ENCODE data around the gene PTPN21. TPM values are rescaled to one million over a fixed set of nuclear protein-coding genes. Genes with fewer than 3 reads are reported as not detected.

Gene PTPN21
- total and polyA plus RNA-seq, 2 experiments from 2014 or later = 12.0 to 16.7 TPM

- TF ChIP-seq, protein P1, sequence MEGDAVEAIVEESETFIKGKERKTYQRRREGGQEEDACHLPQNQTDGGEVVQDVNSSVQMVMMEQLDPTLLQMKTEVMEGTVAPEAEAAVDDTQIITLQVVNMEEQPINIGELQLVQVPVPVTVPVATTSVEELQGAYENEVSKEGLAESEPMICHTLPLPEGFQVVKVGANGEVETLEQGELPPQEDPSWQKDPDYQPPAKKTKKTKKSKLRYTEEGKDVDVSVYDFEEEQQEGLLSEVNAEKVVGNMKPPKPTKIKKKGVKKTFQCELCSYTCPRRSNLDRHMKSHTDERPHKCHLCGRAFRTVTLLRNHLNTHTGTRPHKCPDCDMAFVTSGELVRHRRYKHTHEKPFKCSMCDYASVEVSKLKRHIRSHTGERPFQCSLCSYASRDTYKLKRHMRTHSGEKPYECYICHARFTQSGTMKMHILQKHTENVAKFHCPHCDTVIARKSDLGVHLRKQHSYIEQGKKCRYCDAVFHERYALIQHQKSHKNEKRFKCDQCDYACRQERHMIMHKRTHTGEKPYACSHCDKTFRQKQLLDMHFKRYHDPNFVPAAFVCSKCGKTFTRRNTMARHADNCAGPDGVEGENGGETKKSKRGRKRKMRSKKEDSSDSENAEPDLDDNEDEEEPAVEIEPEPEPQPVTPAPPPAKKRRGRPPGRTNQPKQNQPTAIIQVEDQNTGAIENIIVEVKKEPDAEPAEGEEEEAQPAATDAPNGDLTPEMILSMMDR (IDR thresholded peaks at IDR 0.05; ENCODE audit: low read depth, low read length) = no peak
- no peaks in the 10 kb centered on the region for H3K27me3 ChIP-seq
- peaks cover 8% of the 10 kb centered on the region for H3K4me1 ChIP-seq (ENCODE audit: low read depth)
- DNase-seq (ENCODE audit: low read depth in 1 of 2, low spot score in 1 of 2) = no peak
- H3K4me3 ChIP-seq = no peak overlapping the region
- H3K36me3 ChIP-seq = peaks cover 7% of the 10 kb centered on the region
- H3K27ac ChIP-seq = no peak overlapping the region
- H3K9me3 ChIP-seq (ENCODE audit: low read depth) = no peaks in the 10 kb centered on the region
Measured at GRCh38 chr14:88488081-88488480, 66.7 kb downstream of the PTPN21 start.

DNA sequence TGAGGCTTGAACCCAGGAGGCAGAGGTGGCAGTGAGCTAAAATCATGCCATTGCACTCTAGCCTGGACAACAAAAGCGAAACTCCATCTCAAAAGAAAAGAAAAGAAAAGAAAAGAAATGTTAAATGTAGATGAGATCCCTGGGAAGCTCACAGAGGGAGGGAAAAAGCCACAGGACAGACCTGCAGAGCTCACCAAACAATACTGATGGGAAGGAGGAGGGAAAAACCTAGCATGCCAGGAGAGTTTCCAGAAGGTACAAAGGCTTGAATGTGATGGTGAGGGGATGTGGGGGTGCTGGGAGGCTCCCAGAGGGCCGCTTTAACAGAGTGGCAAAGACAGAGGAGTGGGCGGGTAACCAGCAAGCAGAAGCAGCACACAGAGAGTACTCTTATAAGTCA lies 72.3 kb downstream of the PTPN21 start:
- Histone ChIP-seq H3K9me3 (ENCODE audit: low read depth) (no peaks in the 10 kb centered on the region), H3K4me1 (ENCODE audit: low read depth) (peaks cover 20% of the 10 kb centered on the region), H3K4me3 (no peak overlapping the region), H3K36me3 (peaks cover 13% of the 10 kb centered on the region), H3K27ac (peak overlapping the region; percentile 71), H3K27me3 (no peaks in the 10 kb centered on the region)
- TF ChIP-seq, protein P1 (IDR thresholded peaks at IDR 0.05; ENCODE audit: low read depth, low read length) = no peak
- no peak for DNase-seq (ENCODE audit: low read depth in 1 of 2, low spot score in 1 of 2)

GRCh38 chr14:88481794-88482193 lies 73.0 kb downstream of the PTPN21 start:
- Histone ChIP-seq H3K4me1 (ENCODE audit: low read depth) (peaks cover 20% of the 10 kb centered on the region), H3K9me3 (ENCODE audit: low read depth) (no peaks in the 10 kb centered on the region), H3K4me3 (no peak overlapping the region), H3K27me3 (no peaks in the 10 kb centered on the region), H3K27ac (peak overlapping the region; percentile 71), H3K36me3 (peaks cover 15% of the 10 kb centered on the region)
- DNase-seq (ENCODE audit: low read depth in 1 of 2, low spot score in 1 of 2) = peak in 1 of 2 donors; percentile 68
- TF ChIP-seq, protein P1 (IDR thresholded peaks at IDR 0.05; ENCODE audit: low read depth, low read length) = no peak

- Histone ChIP-seq H3K9me3 (ENCODE audit: low read depth) (no peaks in the 10 kb centered on the region), H3K27me3 (no peaks in the 10 kb centered on the region), H3K27ac (peak overlapping the region; percentile 71), H3K4me1 (ENCODE audit: low read depth) (peaks cover 20% of the 10 kb centered on the region), H3K4me3 (no peak overlapping the region), H3K36me3 (peaks cover 16% of the 10 kb centered on the region)
- TF ChIP-seq, protein P1 (IDR thresholded peaks at IDR 0.05; ENCODE audit: low read depth, low read length) = no peak
- DNase-seq (ENCODE audit: low read depth in 1 of 2, low spot score in 1 of 2) = no peak
Measured at GRCh38 chr14:88481059-88481458, 73.7 kb downstream of the PTPN21 start.

- Histone ChIP-seq H3K36me3 (peaks cover 13% of the 10 kb centered on the region), H3K27me3 (no peaks in the 10 kb centered on the region), H3K27ac (no peak overlapping the region), H3K4me3 (no peak overlapping the region), H3K9me3 (ENCODE audit: low read depth) (no peaks in the 10 kb centered on the region), H3K4me1 (ENCODE audit: low read depth) (peaks cover 20% of the 10 kb centered on the region)
- DNase-seq (ENCODE audit: low read depth in 1 of 2, low spot score in 1 of 2) = no peak
- TF ChIP-seq, protein P1 (IDR thresholded peaks at IDR 0.05; ENCODE audit: low read depth, low read length) = no peak
Measured at GRCh38 chr14:88479574-88479987, 75.2 kb downstream of the PTPN21 start.

DNA sequence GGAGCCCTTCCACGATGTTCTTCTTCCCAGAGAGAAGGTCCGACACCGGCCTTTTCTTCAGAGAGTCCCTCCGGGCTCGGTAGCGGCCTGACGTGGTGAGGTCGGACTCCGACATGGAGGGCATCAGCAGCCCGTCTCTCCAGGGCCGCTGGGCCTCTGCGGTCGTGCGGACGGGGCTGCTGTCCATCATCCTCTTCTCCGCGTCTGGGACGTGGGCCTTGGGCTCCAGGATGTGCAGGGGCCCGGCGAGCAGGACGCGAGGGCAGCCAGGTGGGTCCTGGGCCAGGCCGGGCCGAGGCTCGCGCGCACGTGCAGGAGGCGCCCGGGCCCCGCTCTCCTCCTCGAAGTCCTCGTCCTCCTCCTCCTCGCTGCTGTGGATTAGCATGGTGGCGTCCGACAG lies 75.9 kb downstream of the PTPN21 start:
- Histone ChIP-seq H3K4me1 (ENCODE audit: low read depth) (peaks cover 22% of the 10 kb centered on the region), H3K4me3 (no peak overlapping the region), H3K27ac (no peak overlapping the region), H3K9me3 (ENCODE audit: low read depth) (no peaks in the 10 kb centered on the region), H3K36me3 (peaks cover 13% of the 10 kb centered on the region), H3K27me3 (no peaks in the 10 kb centered on the region)
- no peak for DNase-seq (ENCODE audit: low read depth in 1 of 2, low spot score in 1 of 2)
- TF ChIP-seq, protein P1 (IDR thresholded peaks at IDR 0.05; ENCODE audit: low read depth, low read length) = no peak

All from cardiac muscle cell (in vitro differentiated cells and primary cell).